UCSD-AML1 (cell line): ENCODE measurements around the gene TMEM165.

Source experiments
- DNase-seq: peaks from one replicate; lab custom pipeline; 2025; ENCODE audit not compliant: unreplicated experiment; lab: John Stamatoyannopoulos, UW

TMEM165 gene

GRCh38 chr4:55447108-55447708 lies 51.5 kb downstream of the TMEM165 start:
- no peak for DNase-seq

DNA sequence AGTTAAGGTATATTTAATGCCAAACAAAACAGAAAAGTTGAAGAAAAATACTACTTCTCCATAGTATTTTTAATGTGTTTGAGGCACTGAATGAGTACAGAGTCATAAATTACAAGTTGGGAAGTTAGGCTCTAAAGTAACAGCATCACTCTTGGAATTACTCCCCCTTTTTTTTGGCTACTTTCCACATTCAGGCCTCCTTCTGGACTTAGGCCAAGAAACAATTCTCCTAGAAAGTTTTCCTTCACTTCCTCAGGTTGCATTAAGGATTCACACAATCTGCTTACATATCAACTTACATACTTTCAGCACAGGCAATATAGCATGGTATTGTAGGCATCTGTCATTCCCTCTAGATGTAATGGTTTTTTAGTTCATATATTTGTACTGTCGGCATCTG lies 52.1 kb downstream of the TMEM165 start:
- no peak for DNase-seq

- DNase-seq, result no peak
These were observed 54.8 kb downstream of the TMEM165 start for GRCh38 chr4:55450566-55450965.

DNA sequence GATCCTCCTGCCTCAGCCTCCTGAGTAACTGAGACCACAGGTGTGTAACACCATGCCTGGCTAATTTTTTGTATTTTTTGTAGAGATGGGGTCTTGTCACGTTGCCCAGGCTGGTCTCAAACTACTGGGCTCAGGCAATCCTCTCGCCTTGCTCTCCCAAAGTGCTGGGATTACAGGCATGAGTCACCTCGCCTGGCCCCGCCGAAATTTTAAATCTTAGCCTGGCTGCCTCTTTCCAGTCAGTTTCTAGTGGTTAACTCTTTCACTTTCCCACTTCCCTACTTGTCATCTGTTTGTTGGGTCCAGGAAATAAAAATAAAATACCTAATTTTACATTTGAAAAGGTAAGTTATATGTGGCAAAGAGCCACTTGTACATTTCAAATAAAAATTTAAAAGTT lies 62.4 kb downstream of the TMEM165 start:
- no peak for DNase-seq

DNA sequence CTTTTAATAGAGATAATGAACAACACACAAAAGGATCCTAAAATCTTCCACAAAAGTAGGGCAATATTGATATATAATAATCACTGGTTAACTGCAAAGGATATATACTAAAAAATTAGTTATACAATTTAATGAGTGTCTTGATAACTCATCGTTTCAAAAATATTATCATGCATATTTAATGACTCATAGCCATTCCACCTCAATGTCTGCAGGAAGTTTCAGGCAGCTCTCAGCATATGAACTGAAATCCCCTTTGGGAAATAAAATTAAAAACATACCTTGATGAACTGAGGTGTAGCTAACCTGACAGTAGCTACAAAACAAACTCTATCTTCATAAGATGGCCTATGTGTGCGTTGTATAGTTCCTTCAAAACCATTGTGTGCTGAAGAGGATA lies 62.9 kb downstream of the TMEM165 start:
- DNase-seq, result no peak

DNA sequence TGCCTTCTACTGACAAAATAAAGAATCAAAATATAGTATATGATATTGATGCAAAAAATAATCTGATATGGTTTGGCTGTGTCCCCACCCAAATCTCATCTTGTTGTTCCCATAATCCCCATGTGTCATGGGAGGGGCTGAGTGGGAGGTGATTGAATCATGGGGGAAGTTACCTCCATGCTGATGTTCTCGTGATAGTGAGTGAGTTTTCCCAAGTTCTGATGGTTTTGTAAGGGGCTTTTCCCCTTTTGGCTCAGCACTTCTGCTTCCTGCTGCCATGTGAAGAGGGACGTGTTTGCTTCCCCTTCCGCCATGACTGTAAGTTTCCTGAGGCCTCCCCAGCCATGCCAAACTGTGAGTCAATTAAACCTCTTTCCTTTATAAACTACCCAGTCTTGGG lies 70.2 kb downstream of the TMEM165 start:
- no peak for DNase-seq

DNA sequence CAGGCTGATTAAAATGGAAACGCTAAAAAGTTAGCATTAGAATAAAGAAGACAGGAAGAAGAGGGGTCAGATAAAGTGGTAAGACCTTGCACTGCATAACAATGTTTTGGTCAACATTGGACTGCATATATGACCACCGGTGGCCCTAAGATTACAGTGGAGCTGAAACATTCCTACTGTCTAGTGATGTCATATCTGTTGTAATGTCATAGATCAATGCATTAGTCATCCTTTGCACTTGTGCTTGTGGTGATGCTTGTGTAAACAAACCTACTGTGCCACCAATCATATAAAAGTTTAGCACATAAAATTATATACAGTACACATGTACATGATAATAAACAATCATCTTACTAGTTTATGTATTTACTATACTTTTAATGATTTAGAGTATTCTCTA lies 73.0 kb downstream of the TMEM165 start:
- no peak for DNase-seq

GRCh38 chr4:55469979-55470378 lies 74.2 kb downstream of the TMEM165 start:
- DNase-seq, result no peak
